HG02973 (cell line): ENCODE measurements around the gene PPT2.

Experiments used
- ATAC-seq: cut with Tn5 transposase; IDR thresholded peaks from one replicate; pipeline ENCODE4 v1.9.1; 2021; ENCODE audit warnings: moderate library complexity; ENCODE audit not compliant: unreplicated experiment

The PPT2 gene

DNA sequence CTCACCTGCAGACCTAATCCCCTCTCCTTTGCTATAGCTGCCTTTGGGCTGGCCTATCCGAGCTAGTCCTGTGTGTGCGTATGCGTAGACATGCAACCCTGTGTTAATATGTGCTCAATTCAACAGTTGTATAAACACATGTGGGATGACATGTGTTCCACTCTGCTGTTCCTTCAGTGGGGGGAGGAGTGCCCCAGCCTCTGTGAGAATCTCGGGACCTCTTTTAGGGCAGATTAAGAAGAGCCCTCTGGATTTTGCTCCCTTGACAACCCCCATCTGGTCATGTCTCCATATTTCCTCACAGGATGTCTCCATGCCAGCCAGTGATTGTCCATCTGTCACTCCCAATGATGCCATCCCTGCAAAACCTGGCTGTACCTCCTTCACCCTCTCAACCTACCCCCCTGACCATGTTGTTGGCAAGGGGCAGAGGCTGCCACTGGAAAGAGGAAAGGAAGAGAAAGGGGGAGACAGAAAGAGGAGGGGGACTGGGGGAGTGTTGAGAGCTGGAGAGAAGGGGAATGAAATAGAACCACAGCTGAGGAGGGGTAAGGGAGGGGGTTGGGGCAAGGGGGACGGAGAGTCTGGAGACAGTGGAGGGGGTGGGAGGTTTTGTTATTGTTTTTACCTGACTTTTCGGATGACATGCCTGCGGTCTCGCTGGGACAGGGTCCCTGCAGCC lies 2.6 kb upstream of the PPT2 start:
- no peak for ATAC-seq

DNA sequence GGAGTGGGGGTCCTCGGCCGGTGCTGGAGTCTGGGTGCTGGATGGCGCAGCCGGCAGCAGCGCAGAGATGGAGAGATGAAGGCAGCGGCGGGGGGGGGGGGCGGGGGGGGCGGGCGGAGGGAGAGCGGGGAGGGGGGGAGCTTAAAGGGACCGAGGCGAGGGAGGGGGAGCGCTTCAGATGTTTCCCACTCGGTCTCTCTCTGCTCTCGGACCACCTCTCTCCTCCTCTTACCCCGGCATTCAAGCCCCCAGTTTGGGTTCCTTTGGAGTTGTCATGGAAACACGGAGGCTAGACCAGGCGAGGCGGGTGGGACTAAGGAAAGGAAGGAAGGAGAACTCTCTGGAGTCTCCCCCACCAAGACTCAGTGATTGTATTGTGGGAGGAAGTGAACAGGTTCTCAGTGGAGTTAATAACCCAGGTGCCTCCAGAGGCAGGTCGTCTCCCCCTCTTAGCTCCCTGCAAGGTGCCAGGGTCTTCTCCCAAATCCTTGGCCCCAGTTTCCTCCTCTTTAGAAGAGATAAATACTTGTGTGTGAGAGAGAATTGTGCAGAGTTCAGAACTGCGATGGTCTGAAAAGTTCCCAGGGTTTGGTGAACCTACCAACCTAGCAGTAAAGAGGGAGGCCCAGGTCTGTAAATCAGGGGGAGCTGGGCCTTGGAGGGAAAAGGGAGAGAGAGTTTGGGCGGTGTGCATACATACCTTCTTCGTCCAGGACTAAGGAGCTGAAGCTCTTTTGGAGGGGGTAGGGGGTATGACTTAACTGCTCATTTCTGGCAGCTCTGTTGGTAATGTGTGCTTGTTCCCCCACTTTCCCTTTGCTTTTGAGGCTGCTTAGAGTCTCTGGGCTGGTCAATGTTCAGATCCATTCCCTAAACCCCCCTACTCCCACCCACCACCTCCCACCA lies 1.8 kb upstream of the PPT2 start, which contains the start of gene PRRT1:
PRRT1 (minus strand) TSS at position 77 of the 906 bp plus-strand sequence. CDS start 112 bp downstream, outside the sequence.
- ATAC-seq, result no peak

DNA sequence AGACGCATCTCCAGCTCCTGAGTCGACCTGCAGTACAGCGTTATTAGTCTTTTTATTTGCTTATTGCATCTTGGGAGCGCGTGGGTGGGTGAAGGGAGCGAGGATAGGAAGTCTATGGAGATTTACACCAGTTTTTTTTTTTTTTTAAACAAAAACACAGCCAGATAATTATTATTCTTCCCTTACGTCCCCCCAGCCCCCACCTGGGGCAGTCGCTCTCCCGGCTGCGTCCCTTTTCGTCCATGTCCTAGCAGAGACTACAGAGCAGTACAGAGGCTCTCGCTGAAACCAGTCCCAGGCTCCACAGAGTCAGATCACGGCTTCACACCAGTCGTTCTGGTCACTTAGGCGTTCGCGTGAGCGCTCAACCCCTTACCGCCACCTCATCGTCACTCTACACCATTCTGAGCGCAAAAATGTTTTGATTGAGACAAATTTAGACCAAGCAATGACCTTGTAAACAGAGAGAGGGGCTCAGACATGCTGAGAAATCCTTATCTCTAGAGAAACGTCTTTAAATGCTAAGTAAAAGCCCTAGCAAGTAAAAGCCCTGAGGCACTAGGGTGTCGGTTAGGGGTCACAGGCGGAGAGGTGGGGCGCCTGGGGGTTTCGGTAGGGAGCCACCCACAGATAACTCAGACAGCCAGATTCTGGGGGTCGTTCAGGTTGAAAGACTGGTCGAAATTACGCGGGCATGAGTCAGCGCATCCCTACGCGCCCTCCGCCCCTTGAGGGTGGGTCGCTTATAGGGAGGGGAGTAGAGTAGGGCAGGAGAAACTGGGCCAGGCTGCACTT lies 975 bp upstream of the PPT2 start:
- no peak for ATAC-seq

DNA sequence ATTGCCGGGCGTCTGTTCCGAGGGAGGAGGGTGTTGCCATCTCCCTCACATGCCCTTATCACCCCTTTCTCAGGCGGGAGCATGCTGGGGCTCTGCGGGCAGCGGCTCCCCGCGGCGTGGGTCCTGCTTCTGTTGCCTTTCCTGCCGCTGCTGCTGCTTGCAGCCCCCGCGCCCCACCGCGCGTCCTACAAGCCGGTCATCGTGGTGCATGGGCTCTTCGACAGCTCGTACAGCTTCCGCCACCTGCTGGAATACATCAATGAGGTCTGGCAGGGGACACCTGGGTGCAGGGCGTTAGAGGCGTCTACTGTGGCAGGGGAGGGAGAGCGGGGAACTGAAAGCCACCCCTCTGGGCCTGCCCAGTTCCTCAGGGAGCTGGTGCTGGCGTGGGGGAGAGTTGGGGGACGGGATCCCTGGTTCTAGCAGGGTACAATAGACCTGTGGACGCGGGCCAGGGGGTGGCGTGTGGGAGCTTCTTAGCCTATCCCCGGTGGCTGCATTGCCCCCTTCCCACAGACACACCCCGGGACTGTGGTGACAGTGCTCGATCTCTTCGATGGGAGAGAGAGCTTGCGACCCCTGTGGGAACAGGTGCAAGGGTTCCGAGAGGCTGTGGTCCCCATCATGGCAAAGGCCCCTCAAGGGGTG lies 697 bp downstream of the PPT2 start:
- no peak for ATAC-seq

DNA sequence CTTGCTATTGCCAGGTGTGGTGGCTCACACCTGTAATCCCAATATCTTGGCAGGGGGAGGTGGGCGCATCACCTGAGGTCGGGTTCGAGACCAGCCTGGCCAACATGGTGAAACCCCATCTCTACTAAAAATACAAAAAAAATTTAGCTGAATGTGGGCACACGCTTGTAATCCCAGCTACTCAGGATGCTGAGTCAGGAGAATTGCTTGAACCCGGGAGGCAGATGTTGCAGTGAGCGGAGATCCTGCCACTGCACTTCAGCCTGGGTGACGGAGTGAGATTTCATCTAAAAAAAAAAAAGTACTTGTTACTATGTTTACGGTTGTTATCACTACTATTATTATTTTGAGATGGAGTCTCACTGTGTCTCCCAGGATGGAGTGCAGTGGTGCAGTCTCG lies 3.0 kb downstream of the PPT2 start:
- no peak for ATAC-seq

DNA sequence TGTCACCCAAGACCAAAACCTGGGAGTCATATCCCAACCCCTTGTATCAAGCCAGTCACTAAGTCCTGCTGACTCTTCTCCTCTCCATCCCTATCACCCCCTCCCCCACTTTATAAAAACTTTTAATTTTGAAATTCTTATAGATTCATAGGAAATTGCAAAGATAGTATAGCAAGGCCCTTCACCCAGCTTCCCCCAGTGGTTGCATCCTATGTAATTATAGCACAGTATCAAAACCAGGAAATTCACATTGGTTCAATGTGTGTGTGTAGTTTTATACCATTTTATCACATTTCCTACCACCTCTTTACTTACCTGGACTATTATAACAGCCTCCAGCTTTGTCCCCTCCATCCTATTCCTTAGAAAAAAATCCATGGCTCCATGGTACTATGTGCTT lies 4.1 kb downstream of the PPT2 start:
- no peak for ATAC-seq

DNA sequence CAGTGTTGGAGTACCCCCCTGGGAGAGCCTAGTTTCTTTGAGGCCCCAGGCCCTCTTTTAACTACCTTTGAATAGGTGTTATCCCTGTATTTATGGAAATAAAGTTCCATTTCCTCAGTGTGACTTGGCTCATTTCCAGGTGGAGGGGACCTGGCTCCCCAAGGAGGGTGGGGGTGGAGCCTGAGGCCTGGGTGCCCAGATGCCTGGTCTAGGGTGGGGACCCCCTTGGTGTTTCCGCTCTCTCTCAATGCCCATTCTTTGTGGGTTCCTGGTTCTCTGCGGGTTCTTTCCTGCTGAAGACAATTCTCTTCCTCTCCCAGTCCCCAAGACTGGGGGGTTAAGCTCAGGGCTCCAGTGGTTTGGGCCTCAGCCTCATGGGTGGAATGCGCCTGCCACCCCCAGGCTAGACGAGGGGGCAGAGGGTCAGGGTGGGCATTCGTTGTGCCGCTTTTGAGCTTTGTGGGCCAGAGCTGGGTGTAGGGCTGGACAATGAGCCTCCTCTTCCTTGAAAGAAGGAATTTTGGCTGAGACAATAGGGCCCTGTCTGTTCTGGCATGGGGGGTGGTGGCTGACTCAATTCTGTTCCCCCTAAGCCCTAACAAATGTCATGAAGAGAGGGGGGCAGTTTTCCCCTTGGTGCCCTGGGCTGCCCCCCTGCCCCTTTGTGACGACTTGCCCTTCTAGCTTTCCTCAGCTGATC lies 9.8 kb downstream of the PPT2 start:
- no peak for ATAC-seq

DNA sequence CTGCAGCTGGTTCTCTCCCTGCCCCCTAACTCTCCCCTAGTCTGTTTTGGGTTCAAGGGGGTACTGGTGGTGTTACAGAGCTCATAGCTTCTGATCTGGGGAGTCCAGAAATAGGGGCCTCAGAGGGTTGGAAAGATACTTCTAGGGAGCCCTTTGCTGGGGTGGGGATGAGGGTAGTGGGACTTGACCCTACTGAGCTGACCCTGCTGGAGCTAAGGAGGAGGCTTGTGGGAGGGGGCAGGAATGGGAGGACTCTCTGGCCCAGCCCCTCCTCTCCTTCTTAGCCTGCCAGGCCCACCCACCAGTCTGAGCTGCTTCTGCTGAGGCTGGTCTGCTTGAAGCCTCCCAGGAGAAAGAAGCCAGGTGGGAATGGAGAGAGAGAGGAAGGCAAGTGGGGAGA lies 10.4 kb downstream of the PPT2 start, which contains the start of gene EGFL8:
EGFL8 (plus strand) TSS at position 301 of the 400 bp plus-strand sequence. CDS start 1,571 bp downstream, outside the sequence.
- no peak for ATAC-seq

DNA sequence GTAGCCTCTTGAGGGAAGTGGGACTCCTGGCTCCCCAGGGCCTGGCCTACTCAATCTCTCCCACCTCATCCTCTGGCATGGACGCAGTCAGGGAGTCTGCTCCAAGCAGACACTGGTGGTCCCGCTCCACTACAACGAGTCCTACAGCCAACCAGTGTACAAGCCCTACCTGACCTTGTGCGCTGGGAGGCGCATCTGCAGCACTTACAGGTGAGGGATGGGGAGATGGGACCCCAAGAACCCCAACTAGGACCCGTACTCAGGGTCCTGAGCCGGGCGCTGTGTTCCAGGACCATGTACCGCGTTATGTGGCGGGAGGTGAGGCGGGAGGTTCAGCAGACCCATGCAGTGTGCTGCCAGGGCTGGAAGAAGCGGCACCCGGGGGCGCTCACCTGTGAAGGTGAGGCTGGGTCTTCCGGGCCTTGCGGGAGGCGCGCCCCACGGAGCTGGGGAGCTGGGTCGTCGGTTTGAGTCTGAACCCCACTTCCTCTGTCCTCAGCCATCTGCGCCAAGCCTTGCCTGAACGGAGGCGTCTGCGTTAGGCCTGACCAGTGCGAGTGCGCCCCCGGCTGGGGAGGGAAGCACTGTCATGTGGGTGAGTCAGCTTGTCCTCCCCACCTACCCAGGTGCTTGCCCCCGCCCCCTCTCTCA lies 12.6 kb downstream of the PPT2 start:
- no peak for ATAC-seq

DNA sequence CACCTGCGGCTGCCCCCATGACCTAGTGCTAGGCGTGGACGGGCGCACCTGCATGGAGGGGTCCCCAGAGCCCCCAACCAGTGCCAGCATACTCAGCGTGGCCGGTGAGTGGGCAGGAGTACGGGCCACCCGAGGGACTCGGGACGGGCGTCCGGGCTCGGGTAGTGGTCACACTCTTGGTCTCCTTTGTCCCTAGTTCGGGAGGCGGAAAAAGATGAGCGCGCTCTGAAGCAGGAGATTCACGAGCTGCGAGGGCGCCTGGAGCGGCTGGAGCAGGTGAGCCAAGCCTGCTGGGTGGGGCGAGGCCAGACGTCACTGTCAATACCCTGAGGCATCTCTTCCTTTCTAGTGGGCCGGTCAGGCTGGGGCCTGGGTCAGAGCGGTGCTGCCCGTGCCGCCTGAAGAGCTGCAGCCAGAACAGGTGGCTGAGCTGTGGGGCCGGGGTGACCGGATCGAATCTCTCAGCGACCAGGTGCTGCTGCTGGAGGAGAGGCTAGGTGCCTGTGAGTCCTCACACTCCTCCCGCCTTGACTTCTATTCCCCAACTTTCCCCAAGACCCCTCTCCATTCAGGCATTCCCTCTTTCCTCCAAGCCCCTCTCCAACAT lies 13.3 kb downstream of the PPT2 start:
- no peak for ATAC-seq

DNA sequence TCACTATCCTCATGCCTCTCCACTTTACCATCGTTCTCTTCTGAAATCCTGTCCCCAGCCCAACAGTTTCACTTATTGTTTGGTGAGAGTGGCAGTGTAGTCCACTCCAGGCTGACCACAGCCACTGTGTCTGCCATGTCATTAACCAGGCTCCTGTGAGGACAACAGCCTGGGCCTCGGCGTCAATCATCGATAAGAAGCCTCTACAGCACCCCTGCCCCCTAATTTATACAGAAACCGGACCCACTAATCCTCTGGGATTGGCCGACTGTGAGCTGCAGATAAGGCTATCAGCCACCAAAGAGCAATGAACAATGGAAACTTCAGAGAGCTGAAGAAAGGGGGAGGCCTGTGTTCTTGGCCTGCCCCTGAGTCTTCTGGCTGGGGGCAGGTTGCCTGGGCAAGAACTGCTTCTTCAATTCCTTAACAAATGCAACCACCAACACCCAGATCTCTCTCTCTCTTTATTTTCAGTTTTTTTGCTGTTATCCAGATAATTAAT lies 13.9 kb downstream of the PPT2 start:
- ATAC-seq, result no peak

DNA sequence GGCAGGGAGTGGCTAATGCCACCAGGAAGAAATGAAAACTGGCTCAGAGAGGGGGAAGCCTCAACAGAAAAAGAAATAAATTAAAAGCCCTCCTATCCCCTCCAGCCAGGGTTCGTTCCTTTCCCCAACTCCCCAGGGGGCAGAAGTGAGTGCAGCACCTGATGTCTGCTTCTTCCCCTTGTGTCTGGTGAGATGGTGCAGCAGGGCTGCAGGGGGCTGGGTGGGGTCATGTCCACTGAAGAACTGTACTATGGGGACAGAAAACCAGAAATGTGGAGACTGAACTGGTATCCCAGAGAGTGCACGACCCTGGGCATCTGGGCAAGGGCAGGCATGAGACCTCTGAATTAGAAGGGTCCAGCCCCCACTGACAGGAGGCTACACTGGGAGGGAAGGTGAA lies 14.4 kb downstream of the PPT2 start:
- no peak for ATAC-seq

DNA sequence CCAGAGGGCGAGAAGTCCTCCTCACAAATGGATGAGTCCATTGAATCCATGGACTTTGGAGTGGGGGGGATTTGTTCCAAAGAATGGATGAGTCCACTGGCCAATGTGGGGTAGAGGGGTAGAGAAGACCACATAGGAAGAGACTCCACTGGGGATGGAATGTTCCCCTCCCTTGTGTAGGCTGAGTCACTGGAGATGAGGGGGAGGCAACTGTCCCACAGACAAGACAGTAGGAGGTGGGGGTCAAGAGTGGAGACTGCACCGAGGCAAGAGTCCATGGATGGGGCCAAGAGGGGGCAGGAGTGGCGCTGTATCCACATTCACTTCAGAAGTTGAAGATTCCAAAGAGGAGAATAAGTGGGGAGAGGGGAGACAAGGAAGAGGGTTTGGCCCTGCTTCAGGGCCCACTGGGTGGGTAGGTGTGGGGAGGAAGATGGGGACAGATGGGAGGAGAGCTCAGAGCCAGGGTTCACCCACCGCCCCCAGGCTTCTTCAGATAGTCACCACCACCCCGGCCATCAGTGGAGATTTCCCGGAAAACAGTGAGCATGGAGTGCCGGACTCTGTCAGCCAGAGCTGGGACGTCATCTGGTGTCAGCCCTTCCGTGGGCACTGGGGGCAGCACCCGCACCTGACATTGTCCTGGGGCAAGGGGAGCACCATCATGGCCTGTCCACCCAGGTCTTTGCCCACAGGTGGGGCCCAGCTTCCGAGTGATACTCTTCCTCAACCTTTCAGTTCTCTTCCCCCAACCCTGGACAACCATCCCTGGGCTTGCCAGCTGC lies 15.1 kb downstream of the PPT2 start:
- no peak for ATAC-seq

DNA sequence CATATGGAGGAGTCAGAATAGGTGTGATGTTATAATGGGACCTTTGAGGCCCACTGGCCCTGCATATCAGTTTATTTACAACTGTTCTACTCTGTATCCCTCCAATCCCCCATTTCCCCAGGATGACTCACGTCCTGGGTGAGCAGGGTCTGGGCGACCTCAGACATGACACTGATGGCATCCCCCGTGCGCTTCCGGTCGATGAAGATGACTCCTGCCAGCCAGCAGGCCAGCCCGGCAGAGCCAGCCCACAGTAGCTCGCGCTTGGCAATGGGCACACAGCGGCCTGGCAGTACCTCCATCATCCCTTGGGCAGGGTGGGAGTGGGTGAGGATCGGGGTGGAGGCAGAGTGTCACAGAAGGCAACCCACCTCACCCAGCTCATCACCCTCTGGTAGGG lies 16.4 kb downstream of the PPT2 start:
- no peak for ATAC-seq

DNA sequence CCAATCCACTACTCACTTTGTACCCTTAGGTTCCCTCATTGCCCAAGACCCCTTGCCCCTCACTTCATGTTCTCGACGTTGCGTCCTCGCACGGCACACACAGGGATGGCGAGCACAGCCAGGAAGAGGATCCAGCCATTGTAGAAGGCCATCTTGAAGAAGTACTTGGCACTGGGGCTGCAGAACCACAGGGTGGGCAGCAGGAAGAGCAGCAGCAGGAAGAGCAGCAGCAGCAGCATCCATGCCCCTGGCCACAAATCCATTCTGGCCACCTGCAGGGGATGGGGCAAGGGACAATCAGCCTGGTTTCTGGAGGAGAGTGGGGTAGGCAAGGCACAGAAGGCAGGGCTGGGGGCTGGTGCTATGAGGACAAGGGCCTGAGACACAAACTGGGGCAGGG lies 17.3 kb downstream of the PPT2 start:
- ATAC-seq, result no peak

DNA sequence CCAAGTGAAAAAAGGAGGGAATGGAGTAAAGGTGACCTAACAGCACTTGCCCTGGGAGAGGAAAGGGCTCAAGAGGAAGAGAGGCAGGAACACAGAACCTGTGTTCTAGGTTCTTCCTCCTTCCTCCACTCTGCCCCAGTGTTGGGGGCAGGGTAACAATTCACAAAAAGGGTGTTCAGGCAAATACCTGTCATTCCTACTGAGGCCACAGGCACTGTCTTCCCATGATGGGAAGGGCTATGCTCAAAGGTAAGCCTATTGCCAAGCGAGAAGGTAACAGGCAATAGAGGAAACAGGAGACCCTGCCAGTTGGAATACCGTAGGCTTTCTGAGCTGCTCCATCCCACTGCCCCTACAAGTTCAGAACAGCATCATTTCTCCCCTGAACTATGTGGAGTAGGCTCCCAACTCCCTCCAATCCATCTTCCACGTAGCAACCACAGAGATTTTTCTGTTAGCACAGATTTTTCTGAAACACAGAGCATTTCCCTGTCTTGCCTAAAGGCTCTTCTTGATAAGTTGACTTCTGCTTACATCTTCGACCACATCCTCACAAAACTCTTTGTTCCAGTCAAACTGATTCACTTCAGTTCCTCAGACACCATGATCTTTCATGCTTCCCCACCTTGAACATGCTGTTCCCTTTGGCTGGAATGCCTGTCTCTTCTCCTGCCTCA lies 19.2 kb downstream of the PPT2 start:
- no peak for ATAC-seq

DNA sequence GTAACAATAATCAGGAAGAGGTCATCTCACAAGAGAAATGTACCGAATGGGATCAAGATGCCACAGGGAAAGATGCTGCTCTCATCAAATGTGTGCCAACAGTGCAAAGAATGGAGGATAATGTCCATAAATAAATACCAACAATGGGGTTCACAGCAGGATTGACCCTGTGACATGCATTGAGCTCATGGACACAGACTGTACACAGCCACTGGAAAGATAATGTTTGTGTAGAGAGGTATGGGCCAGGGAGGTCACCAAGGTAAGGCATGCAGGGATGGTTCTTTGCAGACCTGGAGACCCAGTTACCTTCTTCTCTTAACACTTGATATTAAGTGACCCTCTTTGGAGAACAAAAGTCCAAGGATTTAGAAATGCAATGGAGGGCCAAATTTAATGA lies 20.5 kb downstream of the PPT2 start:
- no peak for ATAC-seq

DNA sequence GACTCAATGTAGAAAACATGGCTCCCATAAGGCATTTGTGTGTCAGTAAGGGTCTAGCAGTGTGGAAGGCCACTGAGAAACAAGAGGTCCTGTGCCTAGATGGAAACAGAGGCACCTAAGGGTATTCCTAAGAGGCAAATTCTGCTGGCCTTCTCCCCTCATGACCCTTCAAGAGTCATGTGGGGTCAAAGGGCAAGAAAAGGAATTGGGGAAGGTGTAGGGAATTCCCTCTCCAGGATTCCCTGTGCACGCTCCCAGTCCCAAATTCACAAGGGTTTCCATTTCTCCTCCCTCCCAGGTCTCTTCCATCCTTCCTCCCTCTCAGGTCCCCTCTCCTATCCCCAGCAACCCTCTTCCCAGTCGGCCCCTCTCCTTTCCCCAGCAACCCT lies 21.4 kb downstream of the PPT2 start:
- no peak for ATAC-seq
